NCI-H446 (cell line): ENCODE data around the gene ADGRD1.

Experiments
- DNase-seq, 2 experiments: peaks; one replicate each; lab custom pipeline; 2025; lab: John Stamatoyannopoulos, UW

The ADGRD1 gene

GRCh38 chr12:131164096-131164872 is 210.6 kb downstream of the ADGRD1 start:
- no peak for DNase-seq

GRCh38 chr12:131166717-131167116 is 213.0 kb downstream of the ADGRD1 start:
- no peak for DNase-seq

GRCh38 chr12:131167334-131167733 is 213.6 kb downstream of the ADGRD1 start:
- no peak for DNase-seq

- no peak for DNase-seq
Observed at GRCh38 chr12:131171029-131171428, 217.3 kb downstream of the ADGRD1 start.

- DNase-seq = no peak
Observed at GRCh38 chr12:131174901-131175300, 221.2 kb downstream of the ADGRD1 start.

DNA sequence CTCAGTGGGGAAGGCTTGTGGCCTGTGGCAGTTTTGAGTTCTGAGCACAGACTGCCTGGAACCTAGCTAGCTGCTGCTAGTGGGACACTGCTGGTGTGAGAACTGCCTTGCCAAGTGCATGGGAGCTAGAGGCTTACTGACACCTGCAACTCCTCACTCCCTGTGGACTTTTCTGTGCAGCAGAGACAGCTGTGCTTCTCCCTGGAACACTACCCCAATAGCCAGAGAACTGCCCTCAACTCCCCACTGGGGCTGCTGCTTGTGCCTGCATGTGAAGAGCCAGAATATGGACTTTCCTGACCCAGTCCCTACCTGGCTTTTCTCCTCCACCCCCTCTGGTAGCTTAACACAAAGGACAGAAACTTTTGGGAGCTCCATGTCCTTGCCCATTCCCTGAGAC is 222.6 kb downstream of the ADGRD1 start:
- no peak for DNase-seq

DNA sequence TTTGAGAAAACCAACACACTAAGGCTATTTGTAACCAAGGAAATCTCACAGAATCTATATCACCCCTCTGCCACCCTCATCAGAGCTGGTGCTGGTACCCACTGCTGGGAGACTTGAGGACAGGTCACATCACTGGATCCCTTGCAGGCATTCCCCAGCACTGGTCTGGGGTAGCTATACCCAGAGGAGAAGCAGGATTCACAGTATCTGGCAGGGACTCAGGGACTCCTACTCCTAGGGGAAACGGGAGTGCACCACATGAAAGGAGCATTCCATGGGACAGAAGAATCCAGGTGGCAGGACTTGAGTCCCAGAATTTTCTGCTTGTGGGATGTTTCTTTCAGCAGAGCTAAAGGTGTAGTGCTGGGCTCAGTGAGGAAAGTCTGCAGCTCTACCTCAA is 223.2 kb downstream of the ADGRD1 start:
- no peak for DNase-seq

DNA sequence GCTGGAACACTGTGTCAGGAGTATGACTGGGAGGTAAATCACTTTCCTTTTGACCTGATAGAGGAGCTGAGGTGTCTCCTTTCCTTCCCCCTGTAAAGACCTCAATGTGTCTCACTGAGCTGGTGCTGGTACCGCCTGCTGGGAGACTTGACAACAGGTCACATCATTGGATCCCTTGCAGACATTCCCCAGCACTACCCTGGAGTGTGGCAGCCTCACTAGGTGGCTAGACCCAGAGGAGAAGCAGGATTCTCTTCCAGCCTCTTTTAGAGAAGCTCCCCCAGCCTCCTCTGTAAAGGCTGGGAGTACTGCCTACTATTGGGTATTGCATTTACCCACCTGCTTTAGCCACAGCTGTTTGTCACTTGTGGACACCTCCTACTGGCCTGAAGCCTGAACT is 223.9 kb downstream of the ADGRD1 start:
- DNase-seq = no peak

DNA sequence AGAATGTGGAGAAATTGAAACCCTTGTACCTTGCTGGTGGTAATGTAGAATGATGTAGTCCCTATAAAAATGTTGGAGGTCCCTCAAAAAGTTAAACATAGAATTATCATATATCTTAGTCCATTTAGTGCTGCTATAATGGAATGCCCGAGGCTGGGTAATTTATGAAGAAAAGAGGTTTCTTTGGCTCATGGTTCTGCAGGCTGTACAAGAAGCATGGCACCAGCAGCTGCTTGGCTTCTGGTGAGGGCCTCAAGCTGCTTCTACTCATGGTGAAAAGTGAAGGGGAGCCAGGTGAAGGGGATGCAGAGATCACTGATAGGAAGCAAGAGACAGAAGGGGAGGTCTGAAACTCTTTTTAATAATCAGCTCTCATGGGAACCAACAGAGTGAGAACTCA is 233.9 kb downstream of the ADGRD1 start:
- DNase-seq = no peak

- DNase-seq = no peak
Observed at GRCh38 chr12:131188131-131189050, 234.7 kb downstream of the ADGRD1 start.

GRCh38 chr12:131189781-131190180 is 236.1 kb downstream of the ADGRD1 start:
- DNase-seq = no peak

DNA sequence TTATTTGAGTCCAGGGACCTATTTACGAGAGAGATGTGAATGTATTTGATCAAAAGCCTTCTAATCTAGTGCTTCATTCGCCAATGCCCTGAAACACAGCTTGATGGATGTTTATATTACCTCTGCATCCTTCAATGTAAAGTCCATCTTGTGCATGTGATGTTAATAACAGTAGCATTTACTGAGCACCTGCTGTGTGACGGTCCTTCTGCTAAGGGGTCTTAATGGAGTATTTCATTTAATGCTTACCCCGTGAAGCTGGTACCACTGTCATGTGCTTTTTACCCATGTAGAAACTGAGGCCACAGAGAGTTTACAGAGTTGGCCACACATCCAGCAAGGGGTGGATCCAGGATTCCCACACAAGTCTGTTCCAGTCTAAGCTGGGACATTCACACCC is 237.3 kb downstream of the ADGRD1 start:
- no peak for DNase-seq
